Dermis microvascular lymphatic vessel endothelial cell (primary cell): Measurements from ENCODE around the gene STX8. TPM values are rescaled to one million over a fixed set of nuclear protein-coding genes. Genes with fewer than 3 reads are reported as not detected.
"Not testable (repeated sequence)": the region's sequence is repeated elsewhere in the genome, so short reads cannot be mapped to it uniquely, and the experiment has no call there.

Experiments used
- DNase-seq, 2 donors: peaks; one replicate each; pipeline versions ENCODE4 v3.0.0 to v3.0.0-alpha.2; 2010; ENCODE audit warnings: low read depth in 2 of 2
- total RNA-seq: library from RNA; depleted of rRNA; stranded (reverse); fragments of >200 nt; gene quantifications from 2 replicates; pipeline ENCODE4 v1.2.1, GENCODE V29; 2014

STX8 gene
- total RNA-seq, 1 donor from 2014 or later, result 49.3 TPM

- no peak for DNase-seq
Measured at GRCh38 chr17:9403257-9403656, 172.4 kb downstream of the STX8 start.

GRCh38 chr17:9402590-9403199, 172.9 kb downstream of the STX8 start:
- DNase-seq, result peak in 1 of 2 donors; percentile 25

GRCh38 chr17:9401434-9401833, 174.2 kb downstream of the STX8 start:
- DNase-seq, result no peak

- DNase-seq, result peak; percentile 65 to 84
Measured at GRCh38 chr17:9389111-9389527, 186.5 kb downstream of the STX8 start.

- peak; percentile 80 to 94 for DNase-seq
Measured at GRCh38 chr17:9386401-9386800, 189.2 kb downstream of the STX8 start.

GRCh38 chr17:9383826-9384225, 191.8 kb downstream of the STX8 start:
- no peak for DNase-seq

- no peak for DNase-seq
Measured at GRCh38 chr17:9382626-9383025, 193.0 kb downstream of the STX8 start.

GRCh38 chr17:9381068-9381467, 194.6 kb downstream of the STX8 start:
- peak in 1 of 2 donors; percentile 14 for DNase-seq

GRCh38 chr17:9380361-9380760, 195.3 kb downstream of the STX8 start:
- DNase-seq, result no peak

- DNase-seq, result not testable (repeated sequence)
Measured at GRCh38 chr17:9376177-9376576, 199.4 kb downstream of the STX8 start.

- DNase-seq, result peak in 1 of 2 donors; percentile 89
Measured at GRCh38 chr17:9371019-9371418, 204.6 kb downstream of the STX8 start.

- no peak for DNase-seq
Measured at GRCh38 chr17:9370467-9370866, 205.2 kb downstream of the STX8 start.

- DNase-seq, result no peak
Measured at GRCh38 chr17:9368631-9369030, 207.0 kb downstream of the STX8 start.

- DNase-seq, result peak in 1 of 2 donors; percentile 38
Measured at GRCh38 chr17:9367156-9367555, 208.5 kb downstream of the STX8 start.

GRCh38 chr17:9364837-9365430, 210.7 kb downstream of the STX8 start:
- peak in 1 of 2 donors; percentile 45 for DNase-seq

GRCh38 chr17:9363440-9364350, 211.9 kb downstream of the STX8 start:
- DNase-seq, result peak in 1 of 2 donors; percentile 40

GRCh38 chr17:9361188-9361955, 214.2 kb downstream of the STX8 start:
- no peak for DNase-seq

GRCh38 chr17:9360677-9361081, 214.9 kb downstream of the STX8 start:
- no peak for DNase-seq

GRCh38 chr17:9356488-9356911, 219.1 kb downstream of the STX8 start:
- peak in 1 of 2 donors; percentile 38 for DNase-seq

GRCh38 chr17:9355846-9356245, 219.8 kb downstream of the STX8 start:
- no peak for DNase-seq

GRCh38 chr17:9355231-9355630, 220.4 kb downstream of the STX8 start:
- DNase-seq, result not testable (repeated sequence)
